NCI-H446 treated with DMSO at 0.1 percent for 48 hours (cell line): Measurements from ENCODE around the gene RRP1.

Experiments
- DNase-seq: peaks from one replicate; lab custom pipeline; 2025; lab: John Stamatoyannopoulos, UW

Gene RRP1

GRCh38 chr21:43789276-43790009, at the start of gene RRP1:
TSS of gene RRP1 (plus strand) at chr21:43789577. CDS start at chr21:43789630, 53 bp downstream.
- DNase-seq, result peak; percentile 67

- DNase-seq, result no peak
These were observed 49.5 kb upstream of the RRP1 start for GRCh38 chr21:43739621-43740435.

GRCh38 chr21:43740497-43741156, 48.8 kb upstream of the RRP1 start:
- DNase-seq, result no peak

- DNase-seq, result no peak
These were observed 47.8 kb upstream of the RRP1 start for GRCh38 chr21:43741423-43742096.

GRCh38 chr21:43743947-43744346, 45.4 kb upstream of the RRP1 start:
- DNase-seq, result no peak

- no peak for DNase-seq
These were observed 44.7 kb upstream of the RRP1 start for GRCh38 chr21:43744725-43745124.

GRCh38 chr21:43745772-43746517, 43.4 kb upstream of the RRP1 start:
- DNase-seq, result no peak

GRCh38 chr21:43748622-43749021, 40.8 kb upstream of the RRP1 start:
- no peak for DNase-seq

- no peak for DNase-seq
These were observed 39.6 kb upstream of the RRP1 start for GRCh38 chr21:43749651-43750262.

- no peak for DNase-seq
These were observed 38.9 kb upstream of the RRP1 start for GRCh38 chr21:43750339-43751033.

GRCh38 chr21:43751955-43752591, 37.3 kb upstream of the RRP1 start:
- no peak for DNase-seq

GRCh38 chr21:43752758-43753438, 36.5 kb upstream of the RRP1 start:
- no peak for DNase-seq

- no peak for DNase-seq
These were observed 36.0 kb upstream of the RRP1 start for GRCh38 chr21:43753439-43753799.

- DNase-seq, result no peak
These were observed 34.2 kb upstream of the RRP1 start for GRCh38 chr21:43754948-43755781.

- DNase-seq, result no peak
These were observed 33.4 kb upstream of the RRP1 start for GRCh38 chr21:43755820-43756594.

- DNase-seq, result no peak
These were observed 31.8 kb upstream of the RRP1 start for GRCh38 chr21:43757601-43758000.

GRCh38 chr21:43758111-43758641, 31.2 kb upstream of the RRP1 start:
- no peak for DNase-seq
